HG03108 (cell line): ENCODE data around the gene MAPK12.

Experiments used
- ATAC-seq: cut with Tn5 transposase; IDR thresholded peaks from one replicate; pipeline ENCODE4 v1.9.1; 2021; ENCODE audit warnings: moderate library complexity; ENCODE audit not compliant: unreplicated experiment

MAPK12 gene

DNA sequence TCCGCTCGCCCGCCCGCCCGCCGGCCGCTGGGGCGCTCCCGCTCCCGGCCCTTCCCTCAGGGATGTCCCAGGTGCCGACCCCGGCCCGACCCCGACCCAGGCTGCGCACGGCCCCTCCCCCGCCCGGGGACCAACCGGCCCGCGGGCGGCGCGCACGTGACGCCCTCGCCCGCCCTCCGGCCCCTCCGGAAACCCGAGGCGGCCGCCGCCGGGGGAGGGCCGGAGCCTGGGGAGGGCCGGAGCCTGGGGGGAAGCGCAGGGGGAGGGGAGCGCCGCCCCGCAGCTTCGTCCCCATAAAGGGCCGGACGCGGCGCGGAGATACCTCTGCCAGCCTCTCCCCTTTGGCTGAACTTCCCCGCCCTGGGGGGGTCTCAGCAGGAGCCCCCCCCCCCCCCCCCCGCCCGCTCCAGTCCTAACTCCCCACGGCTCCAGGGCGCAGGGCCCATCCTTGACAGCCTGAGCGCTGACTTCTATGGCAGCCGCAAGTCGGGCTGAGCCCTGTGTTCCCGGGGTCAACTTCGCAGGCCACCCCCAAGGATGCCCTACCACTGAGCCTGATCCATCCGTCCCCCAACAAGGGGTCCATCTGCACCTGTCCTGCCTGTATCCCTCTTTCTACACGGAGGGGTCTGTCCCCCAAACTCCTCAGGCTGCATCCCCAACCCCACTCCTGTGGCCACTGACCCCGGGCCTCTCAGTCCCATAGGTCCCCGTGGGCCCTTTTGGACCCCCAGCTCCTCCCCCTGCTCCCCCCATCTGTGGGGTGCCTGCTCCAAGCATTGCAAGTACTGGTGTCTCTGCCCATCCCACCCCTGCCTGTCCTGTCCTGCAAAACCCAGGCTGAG, at the start of gene MAPK12:
Gene MAPK12 (minus strand): TSS at position 69 of the 845 bp plus-strand sequence. CDS start 174 bp downstream, outside the sequence.
- no peak for ATAC-seq

- ATAC-seq: no peak
Observed at GRCh38 chr22:50310949-50311444, 49.5 kb upstream of the MAPK12 start.

GRCh38 chr22:50310031-50310722, 48.7 kb upstream of the MAPK12 start:
- ATAC-seq: no peak

DNA sequence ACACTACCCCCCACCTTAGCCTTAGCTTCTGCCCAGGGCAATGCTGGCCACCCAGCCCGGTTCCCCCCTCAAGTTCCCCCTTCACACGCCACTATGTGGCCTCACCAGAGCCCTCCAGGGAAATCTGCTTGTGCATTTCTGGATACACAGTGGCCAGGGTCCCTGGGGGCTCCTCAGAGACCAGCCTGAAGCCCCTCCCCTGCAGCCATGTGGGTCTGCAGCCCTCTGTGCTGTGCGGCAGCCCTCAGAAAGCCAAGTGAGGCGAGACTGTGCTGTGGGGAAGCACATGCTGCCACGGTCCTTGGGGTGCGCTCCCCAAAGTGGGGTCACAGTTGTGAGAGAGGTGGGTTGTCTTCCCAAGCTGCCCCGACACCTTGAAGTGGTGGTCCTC, 48.1 kb upstream of the MAPK12 start:
- ATAC-seq: no peak

GRCh38 chr22:50308986-50309600, 47.6 kb upstream of the MAPK12 start:
- ATAC-seq: no peak

- ATAC-seq: no peak
Observed at GRCh38 chr22:50308597-50308935, 47.1 kb upstream of the MAPK12 start.

- no peak for ATAC-seq
Observed at GRCh38 chr22:50307890-50308596, 46.6 kb upstream of the MAPK12 start.

DNA sequence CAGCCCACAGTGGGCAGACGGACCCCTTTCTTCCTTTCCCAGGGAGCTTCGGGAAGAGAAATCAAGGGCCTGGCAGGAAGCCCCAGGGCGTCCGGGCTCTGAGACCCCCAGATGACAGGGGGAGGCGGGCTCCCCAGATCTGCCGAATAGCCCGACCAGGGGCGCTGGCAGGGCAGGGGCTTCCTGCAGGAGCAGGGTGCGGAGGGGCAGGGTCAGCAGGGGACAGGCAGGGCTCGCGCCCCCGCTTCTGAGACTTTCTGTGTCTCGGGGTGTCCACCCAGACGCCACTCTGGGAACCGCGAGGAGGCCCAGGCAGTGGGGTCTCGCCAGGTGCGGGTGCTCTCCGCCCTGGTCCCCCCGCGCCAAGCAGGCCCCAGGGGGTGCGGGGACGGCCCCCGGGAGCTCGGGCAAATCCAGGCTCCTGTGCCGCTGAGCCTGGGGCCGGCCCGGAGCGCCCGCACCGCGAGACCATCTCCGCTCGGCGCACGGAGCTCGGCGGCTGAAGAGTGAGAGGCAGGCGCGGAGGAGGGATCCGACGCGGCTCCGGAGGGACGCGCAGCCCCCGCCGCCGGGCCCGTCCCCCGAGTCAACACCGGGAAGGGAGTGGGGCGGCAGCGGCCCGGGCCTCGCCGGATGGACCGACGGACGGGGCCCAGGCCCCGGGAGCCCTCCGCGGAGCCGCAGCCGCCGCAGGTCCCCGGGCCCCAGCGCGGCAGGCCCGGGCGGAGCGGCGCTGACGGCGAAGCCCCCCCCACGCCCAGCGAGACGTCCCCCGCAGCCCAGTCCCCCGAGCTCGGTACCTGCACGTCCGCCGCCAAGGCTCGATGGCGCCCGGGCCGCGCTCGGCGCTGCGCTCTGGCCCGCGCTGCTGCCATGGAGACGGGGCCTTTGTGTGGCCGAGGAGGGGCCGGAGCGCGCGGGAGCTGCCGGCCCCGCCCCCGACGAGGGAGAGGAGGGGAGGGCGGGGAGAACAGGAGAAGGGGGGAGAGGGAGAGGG, 45.6 kb upstream of the MAPK12 start, which contains the start of gene PLXNB2:
Gene PLXNB2 (minus strand): TSS at position 894 of the 997 bp plus-strand sequence. CDS start 17,062 bp downstream, outside the sequence.
- peak; percentile 42 for ATAC-seq

DNA sequence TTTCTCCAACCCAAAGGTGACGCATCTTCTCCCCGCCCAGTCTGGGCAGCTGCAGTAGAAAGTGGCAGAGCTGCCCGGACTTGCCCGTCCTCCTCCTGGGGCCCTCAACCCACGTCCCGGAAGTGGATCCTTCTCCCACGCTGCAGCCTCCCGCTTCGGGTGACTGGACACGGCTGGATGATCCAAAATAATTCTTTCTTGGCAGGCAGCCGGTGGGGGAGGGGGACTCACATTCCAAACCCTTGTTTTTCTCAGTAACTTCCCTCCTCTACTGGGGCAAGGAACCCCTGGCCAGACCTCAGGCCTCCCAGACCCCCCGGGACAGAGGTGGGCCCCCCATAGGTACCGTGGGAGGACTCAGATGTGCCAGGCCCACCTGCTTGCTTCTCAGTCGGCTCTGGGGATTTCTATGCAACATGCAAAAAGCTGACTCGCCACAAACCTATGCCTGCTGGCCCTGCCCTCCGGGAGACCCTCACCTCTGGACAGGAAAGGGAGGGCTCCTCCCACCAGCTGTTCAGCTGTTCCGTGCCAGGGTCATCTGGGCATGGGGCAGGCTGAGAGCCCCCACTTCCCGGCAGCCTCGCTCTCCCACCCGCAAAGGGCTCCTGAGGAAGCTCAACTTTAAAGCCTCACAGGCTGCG, 44.6 kb upstream of the MAPK12 start:
- no peak for ATAC-seq

- no peak for ATAC-seq
Observed at GRCh38 chr22:50305393-50305922, 44.0 kb upstream of the MAPK12 start.

- ATAC-seq: no peak
Observed at GRCh38 chr22:50304528-50305392, 43.3 kb upstream of the MAPK12 start.

- ATAC-seq: no peak
Observed at GRCh38 chr22:50303848-50304527, 42.5 kb upstream of the MAPK12 start.

DNA sequence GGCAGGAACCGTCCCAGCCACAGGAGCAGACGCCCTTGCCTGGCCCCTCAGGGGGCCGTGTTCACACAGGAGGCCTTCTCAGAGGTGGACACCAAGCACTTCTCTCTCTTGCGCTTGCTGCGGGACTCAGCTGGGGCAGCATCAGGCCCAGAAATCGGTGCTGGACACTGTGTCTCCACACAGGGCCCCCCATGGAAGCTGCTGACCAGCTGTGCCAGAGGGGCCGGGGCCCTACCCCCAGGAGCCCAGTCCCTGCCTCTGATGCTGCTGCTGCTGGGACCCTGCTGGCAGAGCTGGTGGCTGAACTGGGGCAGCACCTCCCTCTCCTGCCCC, 42.0 kb upstream of the MAPK12 start:
- ATAC-seq: no peak

- ATAC-seq: no peak
Observed at GRCh38 chr22:50302564-50302963, 41.1 kb upstream of the MAPK12 start.

GRCh38 chr22:50302041-50302541, 40.6 kb upstream of the MAPK12 start:
- no peak for ATAC-seq

DNA sequence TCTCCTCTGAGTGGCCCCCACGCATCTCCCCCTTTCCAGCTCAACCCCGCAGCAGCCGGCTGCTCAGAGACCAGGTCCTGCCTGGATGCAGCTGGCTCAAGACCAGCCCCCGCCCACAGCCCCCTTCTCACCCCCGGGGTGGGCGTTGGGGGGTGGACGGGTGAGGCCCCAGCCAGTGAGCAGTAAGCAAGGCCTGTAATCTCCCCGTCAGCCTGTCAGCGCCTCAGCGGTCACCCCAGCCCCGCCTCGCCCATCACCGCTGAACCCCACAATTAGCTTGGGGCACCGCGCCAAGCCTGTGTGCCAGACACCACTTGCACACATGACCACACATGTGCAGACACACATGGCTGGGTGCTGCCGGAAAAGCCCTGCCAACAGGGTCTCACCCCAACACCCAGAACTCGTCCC, 40.1 kb upstream of the MAPK12 start:
- ATAC-seq: no peak

DNA sequence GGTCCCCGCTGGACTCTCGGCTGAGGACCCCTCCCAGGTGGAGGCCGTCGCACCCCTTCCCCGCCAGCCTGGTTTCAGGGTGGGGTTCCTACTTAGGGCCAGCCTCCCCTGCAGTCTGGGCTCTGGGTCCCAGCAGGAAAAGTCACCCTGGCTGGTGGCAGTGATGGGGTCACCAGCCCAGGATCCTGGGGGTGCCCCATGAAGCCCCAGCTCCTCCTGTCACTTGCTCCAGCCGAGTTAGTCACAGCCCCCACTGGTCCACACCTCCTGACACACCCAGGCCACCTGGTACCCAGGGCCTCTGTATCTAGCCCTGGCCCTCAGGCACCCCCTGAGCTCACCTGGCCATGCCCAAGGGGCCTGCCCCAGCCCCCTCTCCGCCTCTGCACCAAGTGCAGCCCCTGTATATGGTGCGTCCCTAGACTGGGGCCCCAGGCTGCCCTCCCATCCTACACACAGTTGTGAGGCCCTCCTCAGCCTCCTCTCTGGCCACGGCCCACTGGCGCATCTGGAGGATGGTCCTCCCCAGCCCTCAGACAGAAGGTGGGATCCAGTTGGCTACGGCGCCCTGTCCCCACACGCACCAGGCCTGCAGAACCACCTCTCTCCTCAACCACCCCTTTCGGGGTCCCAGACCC, 39.3 kb upstream of the MAPK12 start:
- ATAC-seq: no peak
